IMR-90 (cell line): ENCODE data around the gene TIGAR. TPM values are rescaled to one million over a fixed set of nuclear protein-coding genes. Genes with fewer than 3 reads are reported as not detected.

ENCODE experiments used
- ATAC-seq: fragments of 200-7000 bp; cut with Tn5 transposase; 2 replicates; pipeline ENCODE4 v1.9.1; 2020; ENCODE audit warnings: low read depth, mild to moderate bottlenecking, moderate library complexity
- BruUV-seq: library from RNA; stranded (reverse); fragments of 400-500 nt; replicated peaks from 2 replicates; lab custom pipeline; 2021; lab: Mats Ljungman, UMichigan
- CTCF ChIA-PET: fragments of 300-600 bp; formaldehyde crosslinking; extraction: SDS; loops from one replicate; lab custom pipeline; 2021; ENCODE audit warnings: antibody characterized with exemption; lab: Yijun Ruan, JAX
- POLR2A ChIA-PET: fragments of 300-600 bp; sonication (Branson Sonifier 250); formaldehyde crosslinking; loops from one replicate; lab custom pipeline; 2022; ENCODE audit warnings: antibody characterized with exemption; ENCODE audit not compliant: unreplicated experiment; lab: Charles Lee
- DNase-seq: peaks from one replicate; pipeline ENCODE4 v3.0.0; 2013
- H2AFZ ChIP-seq: replicated peaks from 2 replicates; pipeline ENCODE3; 2013; ENCODE audit warnings: low read length, mild to moderate bottlenecking; ENCODE audit not compliant: poor library complexity
- H2AK5ac ChIP-seq: 2 replicates; pipeline ENCODE4 v1.6.1; 2013; ENCODE audit warnings: low read depth, low read length, inconsistent platforms
- H2AK9ac ChIP-seq: replicated peaks from 2 replicates; pipeline ENCODE3; 2013; ENCODE audit warnings: mild to moderate bottlenecking, low read depth, low read length, moderate library complexity; ENCODE audit not compliant: poor library complexity
- H2BK120ac ChIP-seq: 2 replicates; pipeline ENCODE4 v1.6.1; 2013; ENCODE audit warnings: low read depth, low read length, inconsistent platforms
- H2BK15ac ChIP-seq: 3 replicates; pipeline ENCODE4 v1.6.1; 2013; ENCODE audit warnings: low read depth, low read length, inconsistent platforms
- H2BK20ac ChIP-seq: 2 replicates; pipeline ENCODE4 v1.6.1; 2013; ENCODE audit warnings: low read depth, mild to moderate bottlenecking, inconsistent platforms, low read length, moderate library complexity
- H2BK5ac ChIP-seq: 2 replicates; pipeline ENCODE4 v1.6.1; 2013; ENCODE audit warnings: mild to moderate bottlenecking, low read depth, low read length, inconsistent platforms; ENCODE audit not compliant: poor library complexity, severe bottlenecking
- H3K14ac ChIP-seq: replicated peaks from 2 replicates; pipeline ENCODE4 v1.6.1; 2013; ENCODE audit warnings: low read depth, low read length, inconsistent platforms
- H3K18ac ChIP-seq: 2 replicates; pipeline ENCODE4 v1.6.1; 2013; ENCODE audit warnings: low read depth, low read length, control low read depth
- H3K23ac ChIP-seq: 2 replicates; pipeline ENCODE4 v1.6.1; 2013; ENCODE audit warnings: low read depth, low read length, inconsistent platforms
- H3K27ac ChIP-seq: 2 replicates; pipeline ENCODE4 v1.5.1; 2013; ENCODE audit warnings: mild to moderate bottlenecking, control low read depth, low read length; ENCODE audit not compliant: insufficient read depth
- H3K27me3 ChIP-seq: 2 replicates; pipeline ENCODE4 v1.6.1; 2013; ENCODE audit warnings: low read length; ENCODE audit not compliant: control insufficient read depth, insufficient read depth
- H3K36me3 ChIP-seq: 2 replicates; pipeline ENCODE4 v1.6.1; 2013; ENCODE audit warnings: low read length, mixed read lengths; ENCODE audit not compliant: control insufficient read depth, insufficient read depth
- H3K4ac ChIP-seq: 2 replicates; pipeline ENCODE4 v1.6.1; 2013; ENCODE audit warnings: low read depth, low read length, inconsistent platforms
- H3K4me1 ChIP-seq: 2 replicates; pipeline ENCODE4 v1.6.1; 2013; ENCODE audit warnings: low read length, mixed read lengths; ENCODE audit not compliant: control insufficient read depth, insufficient read depth
- H3K4me2 ChIP-seq: 2 replicates; pipeline ENCODE4 v1.6.1; 2013; ENCODE audit warnings: low read depth, mild to moderate bottlenecking, control low read depth, low read length, moderate library complexity
- H3K4me3 ChIP-seq: 2 replicates; pipeline ENCODE4 v1.5.1; 2013; ENCODE audit warnings: low read depth, mild to moderate bottlenecking, control low read depth, low read length, moderate library complexity; ENCODE audit not compliant: insufficient read depth
- H3K56ac ChIP-seq: 2 replicates; pipeline ENCODE4 v1.6.1; 2013; ENCODE audit warnings: low read length, inconsistent platforms; ENCODE audit not compliant: insufficient read depth; ENCODE audit errors: extremely low read depth
- H3K79me1 ChIP-seq, 2 experiments: 2 replicates each; pipeline ENCODE4 v1.6.1; 2013; ENCODE audit warnings: low read length in 2 of 2, inconsistent platforms in 1 of 2, low read depth in 1 of 2
- H3K9ac ChIP-seq: 2 replicates; pipeline ENCODE4 v1.6.1; 2013; ENCODE audit warnings: low read depth, low read length, control low read depth
- H3K9me1 ChIP-seq: 2 replicates; pipeline ENCODE4 v1.6.1; 2013; ENCODE audit warnings: low read length, inconsistent platforms; ENCODE audit not compliant: insufficient read depth
- H3K9me3 ChIP-seq: 2 replicates; pipeline ENCODE4 v1.6.1; 2013; ENCODE audit warnings: low read length; ENCODE audit not compliant: control insufficient read depth, insufficient read depth
- H4K20me1 ChIP-seq: 2 replicates; pipeline ENCODE4 v1.6.1; 2013; ENCODE audit warnings: low read length, inconsistent platforms; ENCODE audit not compliant: insufficient read depth
- H4K5ac ChIP-seq: 2 replicates; pipeline ENCODE4 v1.6.1; 2013; ENCODE audit warnings: mild to moderate bottlenecking, low read depth, low read length, control low read depth
- H4K8ac ChIP-seq, 2 experiments: 2 replicates each; pipeline ENCODE4 v1.6.1; 2013; ENCODE audit warnings: low read depth in 2 of 2, low read length in 2 of 2, control low read depth in 1 of 2, inconsistent platforms in 1 of 2
- H4K91ac ChIP-seq: 2 replicates; pipeline ENCODE4 v1.6.1; 2013; ENCODE audit warnings: low read depth, low read length, inconsistent platforms; ENCODE audit not compliant: insufficient read depth
- BHLHE40 ChIP-seq: fragments of 150-350 bp; IDR thresholded peaks from 2 replicates; pipeline ENCODE4 v1.6.1; 2016; ENCODE audit warnings: mild to moderate bottlenecking, low read depth, low read length
- CEBPB ChIP-seq: IDR thresholded peaks from 2 replicates; pipeline ENCODE4 v1.6.1; 2012; ENCODE audit warnings: low read depth, low read length, improper control_type of control experiment
- CHD1 ChIP-seq: IDR thresholded peaks from 2 replicates; pipeline ENCODE4 v1.6.1; 2012; ENCODE audit warnings: low read depth, low read length, improper control_type of control experiment
- FOS ChIP-seq: fragments of 150-350 bp; IDR thresholded peaks from 2 replicates; pipeline ENCODE4 v1.6.1; 2016; ENCODE audit warnings: low read depth, low read length
- MAFK ChIP-seq: IDR thresholded peaks from 2 replicates; pipeline ENCODE4 v1.6.1; 2012; ENCODE audit warnings: low read depth, low read length, improper control_type of control experiment
- MAZ ChIP-seq: IDR thresholded peaks from 2 replicates; pipeline ENCODE4 v1.6.1; 2012; ENCODE audit warnings: low read depth, mild to moderate bottlenecking, low read length, improper control_type of control experiment, moderate library complexity, borderline replicate concordance
- MXI1 ChIP-seq: IDR thresholded peaks from 2 replicates; pipeline ENCODE4 v1.6.1; 2012; ENCODE audit warnings: low read depth, mild to moderate bottlenecking, low read length, moderate library complexity, borderline replicate concordance
- NFE2L2 ChIP-seq: fragments of 150-350 bp; IDR thresholded peaks from 2 replicates; pipeline ENCODE4 v1.6.1; 2016; ENCODE audit warnings: low read depth, mild to moderate bottlenecking, low read length
- POLR2A ChIP-seq: IDR thresholded peaks from 2 replicates; pipeline ENCODE4 v1.6.1; 2012; ENCODE audit warnings: mild to moderate bottlenecking, low read depth, low read length
- RAD21 ChIP-seq: IDR thresholded peaks from 2 replicates; pipeline ENCODE4 v1.6.1; 2012; ENCODE audit warnings: low read length, improper control_type of control experiment
- RCOR1 ChIP-seq: IDR thresholded peaks from 2 replicates; pipeline ENCODE4 v1.6.1; 2012; ENCODE audit warnings: mild to moderate bottlenecking, low read length, improper control_type of control experiment; ENCODE audit not compliant: insufficient replicate concordance
- RFX5 ChIP-seq: IDR thresholded peaks from 2 replicates; pipeline ENCODE4 v1.8.0; 2012; ENCODE audit warnings: low read depth, mild to moderate bottlenecking, low read length, moderate library complexity
- SMC3 ChIP-seq: fragments of 150-350 bp; IDR thresholded peaks from 2 replicates; pipeline ENCODE4 v1.6.1; 2016; ENCODE audit warnings: low read depth, mild to moderate bottlenecking, antibody characterized with exemption, low read length, moderate library complexity
- WGBS, 2 experiments: methylation state at CpG; one replicate each; pipeline versions ENCODE4 v1.1.5 to v1.1.7; 2013; ENCODE audit warnings: missing lambda C conversion rate in 2 of 2; ENCODE audit not compliant: insufficient read length in 1 of 2; ENCODE audit errors: extremely low coverage in 2 of 2; 5-methylcytosine and 5-hydroxymethylcytosine counted together
- dilution Hi-C: fragments of 300-500 bp; cut with HindIII; formaldehyde crosslinking; loops from one replicate; pipeline ENCODE4 v1.14.3; 2018; ENCODE audit warnings: low sequenced_read_pairs; ENCODE audit not compliant: unreplicated experiment
- in situ Hi-C: fragments of 300-500 bp; cut with MboI; formaldehyde crosslinking; loops from 3 replicates; pipeline ENCODE4 v1.14.3; 2019; ENCODE audit warnings: low sequenced_read_pairs, inconsistent platforms, mixed read lengths
- intact Hi-C: fragments of 100-400 bp; cut with micrococcal nuclease; formaldehyde crosslinking; loops from 2 replicates; pipeline ENCODE4 v1.10.0; 2022
- polyA plus RNA-seq, 3 experiments: library from polyadenylated mRNA; depleted of rRNA; stranded (reverse); fragments of >200 nt; gene quantifications; 2 replicates each; pipeline ENCODE4 v1.2.3, GENCODE V29; 2012; ENCODE audit warnings: low replicate concordance in 1 of 3
- total RNA-seq: library from RNA; depleted of rRNA; stranded (reverse); fragments of >200 nt; gene quantifications from 2 replicates; pipeline ENCODE4 v1.2.3, GENCODE V29; 2012
- TF ChIP-seq, protein P1 (sequence below): conservative IDR thresholded peaks from 2 replicates; pipeline ENCODE4 v1.5.1; 2012; ENCODE audit warnings: mild to moderate bottlenecking, low read depth, low read length, improper control_type of control experiment
- TF ChIP-seq, protein P2 (sequence below): fragments of 150-350 bp; IDR thresholded peaks from 2 replicates; pipeline ENCODE4 v1.6.1; 2017; ENCODE audit warnings: mild to moderate bottlenecking, antibody characterized with exemption, low read length, low read depth
- TF ChIP-seq, protein P3 (sequence below): fragments of 150-350 bp; IDR thresholded peaks from 2 replicates; pipeline ENCODE4 v1.6.1; 2016; ENCODE audit warnings: low read depth, mild to moderate bottlenecking, low read length, moderate library complexity, borderline replicate concordance

Gene TIGAR
- total and polyA plus RNA-seq, 2 of the 4 experiments (the other 2 are of a cell fraction) = 7.3 to 13.7 TPM

DNA sequence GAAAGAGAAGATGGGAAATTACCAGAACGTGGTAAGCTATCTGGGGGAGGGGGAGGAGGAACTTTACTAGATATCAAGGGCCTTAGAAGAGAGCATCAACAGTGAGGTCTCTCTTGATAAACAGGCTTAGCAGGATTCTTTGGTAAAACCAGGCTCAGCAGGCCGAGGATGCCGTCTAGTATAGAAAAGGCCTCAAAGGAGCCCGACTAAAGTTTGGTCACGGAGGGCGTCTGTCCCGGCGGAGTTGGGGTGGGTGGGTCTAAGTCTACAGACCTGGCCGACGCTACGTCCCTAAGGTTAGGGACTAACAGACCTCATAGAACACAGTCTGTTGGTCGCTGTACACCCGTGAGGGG is 538 bp upstream of the TIGAR start:
- Histone ChIP-seq H4K91ac (peak overlapping the region; percentile 50; the same call in 1 of the 2 replicates), H3K4me1 (peaks cover 2% of the 10 kb centered on the region; the same call in 1 of the 2 replicates), H4K8ac (peak overlapping the region; percentile 85 to 94), H2AK9ac (peak overlapping the region; percentile 80), H3K9ac (peak overlapping the region; percentile 58), H4K20me1 (no peaks in the 10 kb centered on the region; the same call in 1 of the 2 replicates), H3K9me1 (no peaks in the 10 kb centered on the region; the same call in 1 of the 2 replicates), H3K9me3 (no peaks in the 10 kb centered on the region), H3K14ac (peak overlapping the region; percentile 75), H2BK15ac (no peak overlapping the region; the same call in 2 of the 3 replicates), H3K36me3 (peaks cover 3% of the 10 kb centered on the region; the same call in 1 of the 2 replicates), H3K27ac (peak overlapping the region; percentile 9), H2AK5ac (no peak overlapping the region), H3K4me3 (peak overlapping the region; percentile 57), H2BK20ac (no peak overlapping the region), H3K4me2 (peak overlapping the region; percentile 61), H2AFZ (peak overlapping the region; percentile 98), H3K79me1 (peaks cover 16 to 27% of the 10 kb centered on the region in 2 experiments; a peak in 3 of 4 replicates), H3K27me3 (peaks cover 1% of the 10 kb centered on the region), H2BK120ac (no peak overlapping the region; the same call in 1 of the 2 replicates), H4K5ac (peak overlapping the region; percentile 25), H3K23ac (peak overlapping the region; percentile 81; the same call in 1 of the 2 replicates), H3K18ac (no peak overlapping the region), H3K56ac (peak overlapping the region; percentile 35), H3K4ac (peak overlapping the region; percentile 86), H2BK5ac (peak overlapping the region; percentile 2)
- ATAC-seq = peak; percentile 35
- dilution Hi-C loops (no loop called here), intact Hi-C loops (loop anchor here (5.0 kb wide), 1 partner anchor 217 kb away; the partner anchor contains the start of gene RAD51AP1), in situ Hi-C loops (no loop called here)
- BruUV-seq = TSS peak; percentile 87
- ChIA-PET CTCF (no interaction called here), POLR2A (no interaction called here)
- TF ChIP-seq MXI1 (no peak), CEBPB (no peak), SMC3 (no peak), NFE2L2 (no peak), BHLHE40 (no peak), MAZ (no peak), RAD21 (no peak), POLR2A (no peak), RFX5 (no peak), MAFK (no peak), RCOR1 (no peak), CHD1 (no peak), FOS (no peak)
- TF ChIP-seq, protein P1, sequence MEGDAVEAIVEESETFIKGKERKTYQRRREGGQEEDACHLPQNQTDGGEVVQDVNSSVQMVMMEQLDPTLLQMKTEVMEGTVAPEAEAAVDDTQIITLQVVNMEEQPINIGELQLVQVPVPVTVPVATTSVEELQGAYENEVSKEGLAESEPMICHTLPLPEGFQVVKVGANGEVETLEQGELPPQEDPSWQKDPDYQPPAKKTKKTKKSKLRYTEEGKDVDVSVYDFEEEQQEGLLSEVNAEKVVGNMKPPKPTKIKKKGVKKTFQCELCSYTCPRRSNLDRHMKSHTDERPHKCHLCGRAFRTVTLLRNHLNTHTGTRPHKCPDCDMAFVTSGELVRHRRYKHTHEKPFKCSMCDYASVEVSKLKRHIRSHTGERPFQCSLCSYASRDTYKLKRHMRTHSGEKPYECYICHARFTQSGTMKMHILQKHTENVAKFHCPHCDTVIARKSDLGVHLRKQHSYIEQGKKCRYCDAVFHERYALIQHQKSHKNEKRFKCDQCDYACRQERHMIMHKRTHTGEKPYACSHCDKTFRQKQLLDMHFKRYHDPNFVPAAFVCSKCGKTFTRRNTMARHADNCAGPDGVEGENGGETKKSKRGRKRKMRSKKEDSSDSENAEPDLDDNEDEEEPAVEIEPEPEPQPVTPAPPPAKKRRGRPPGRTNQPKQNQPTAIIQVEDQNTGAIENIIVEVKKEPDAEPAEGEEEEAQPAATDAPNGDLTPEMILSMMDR = no peak
- TF ChIP-seq, protein P2, sequence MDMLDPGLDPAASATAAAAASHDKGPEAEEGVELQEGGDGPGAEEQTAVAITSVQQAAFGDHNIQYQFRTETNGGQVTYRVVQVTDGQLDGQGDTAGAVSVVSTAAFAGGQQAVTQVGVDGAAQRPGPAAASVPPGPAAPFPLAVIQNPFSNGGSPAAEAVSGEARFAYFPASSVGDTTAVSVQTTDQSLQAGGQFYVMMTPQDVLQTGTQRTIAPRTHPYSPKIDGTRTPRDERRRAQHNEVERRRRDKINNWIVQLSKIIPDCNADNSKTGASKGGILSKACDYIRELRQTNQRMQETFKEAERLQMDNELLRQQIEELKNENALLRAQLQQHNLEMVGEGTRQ = no peak
- TF ChIP-seq, protein P3, sequence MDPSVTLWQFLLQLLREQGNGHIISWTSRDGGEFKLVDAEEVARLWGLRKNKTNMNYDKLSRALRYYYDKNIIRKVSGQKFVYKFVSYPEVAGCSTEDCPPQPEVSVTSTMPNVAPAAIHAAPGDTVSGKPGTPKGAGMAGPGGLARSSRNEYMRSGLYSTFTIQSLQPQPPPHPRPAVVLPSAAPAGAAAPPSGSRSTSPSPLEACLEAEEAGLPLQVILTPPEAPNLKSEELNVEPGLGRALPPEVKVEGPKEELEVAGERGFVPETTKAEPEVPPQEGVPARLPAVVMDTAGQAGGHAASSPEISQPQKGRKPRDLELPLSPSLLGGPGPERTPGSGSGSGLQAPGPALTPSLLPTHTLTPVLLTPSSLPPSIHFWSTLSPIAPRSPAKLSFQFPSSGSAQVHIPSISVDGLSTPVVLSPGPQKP = no peak
- 8% methylated on average over 7 of the region's 13 CpGs; no CpG with 5 or more reads in 1 of the 2 experiments for WGBS, 2 experiments
- DNase-seq = no peak
